Activated naive CD8-positive, alpha-beta T cell treated with anti-CD3 and anti-CD28 coated beads, Interleukin-2, amount 50 U/mL, for 24 hours (primary cell): ENCODE data around the gene ERBB4.

ENCODE experiments used
- ATAC-seq: fragments of 150-1000 bp; cut with Tn5 transposase; one replicate; pipeline ENCODE4 v1.10.0; 2021
- DNase-seq: peaks from one replicate; pipeline ENCODE4 v3.0.0; 2021
- H3K27ac Mint-ChIP-seq: one replicate; pipeline ENCODE4 v1.8.0; 2021; ENCODE audit warnings: mild to moderate bottlenecking, mixed read lengths
- H3K27me3 Mint-ChIP-seq: one replicate; pipeline ENCODE4 v1.8.0; 2021; ENCODE audit warnings: mixed read lengths
- H3K36me3 Mint-ChIP-seq: one replicate; pipeline ENCODE4 v1.8.0; 2021; ENCODE audit warnings: low read depth, mixed read lengths
- H3K4me1 Mint-ChIP-seq: one replicate; pipeline ENCODE4 v1.8.0; 2021; ENCODE audit warnings: mixed read lengths
- H3K4me3 Mint-ChIP-seq: one replicate; pipeline ENCODE4 v1.8.0; 2021; ENCODE audit warnings: mild to moderate bottlenecking, moderate library complexity, mixed read lengths
- H3K9me3 Mint-ChIP-seq: one replicate; pipeline ENCODE4 v1.8.0; 2021; ENCODE audit warnings: mixed read lengths

The ERBB4 gene

DNA sequence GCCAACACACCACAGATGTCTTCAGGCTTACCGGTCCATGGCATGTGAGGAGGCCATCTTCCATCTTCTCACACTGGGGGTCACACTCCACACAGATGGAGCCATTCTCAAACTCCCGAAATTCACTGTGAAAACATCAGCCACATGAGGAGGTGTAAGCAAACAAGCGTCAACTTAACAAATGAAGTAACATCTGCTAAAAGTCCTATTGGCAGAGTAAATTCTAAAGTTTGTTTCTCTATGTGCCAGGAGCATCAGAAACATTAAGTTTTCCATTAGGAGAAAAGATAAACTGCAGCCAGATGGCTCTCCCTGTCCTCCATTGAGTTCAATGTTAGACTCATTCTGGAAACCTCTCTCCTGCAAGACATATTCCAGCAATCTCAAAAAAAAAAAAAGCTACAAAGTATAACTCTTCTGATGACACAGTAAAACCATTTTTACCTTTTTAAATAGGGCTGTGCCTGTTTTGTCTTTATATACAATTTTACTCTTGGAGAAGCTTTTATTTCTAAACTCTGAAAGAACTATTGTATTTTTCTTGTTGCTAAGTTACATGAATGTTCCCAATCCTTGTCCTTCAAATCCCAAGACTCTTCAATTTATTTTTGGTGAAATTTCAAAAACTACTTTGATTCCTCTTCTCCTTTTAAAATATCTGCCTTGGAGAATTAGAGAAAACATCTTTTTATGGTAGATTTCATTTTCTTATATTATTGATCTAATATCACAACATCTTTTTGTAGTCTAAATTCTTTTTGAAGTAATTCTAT is 865.3 kb downstream of the ERBB4 start:
- DNase-seq (no peak), ATAC-seq (no peak)
- Mint-ChIP-seq H3K9me3 (no peaks in the 10 kb centered on the region), H3K4me1 (no peaks in the 10 kb centered on the region), H3K27ac (no peak overlapping the region), H3K36me3 (no peaks in the 10 kb centered on the region), H3K27me3 (no peaks in the 10 kb centered on the region), H3K4me3 (no peak overlapping the region)

DNA sequence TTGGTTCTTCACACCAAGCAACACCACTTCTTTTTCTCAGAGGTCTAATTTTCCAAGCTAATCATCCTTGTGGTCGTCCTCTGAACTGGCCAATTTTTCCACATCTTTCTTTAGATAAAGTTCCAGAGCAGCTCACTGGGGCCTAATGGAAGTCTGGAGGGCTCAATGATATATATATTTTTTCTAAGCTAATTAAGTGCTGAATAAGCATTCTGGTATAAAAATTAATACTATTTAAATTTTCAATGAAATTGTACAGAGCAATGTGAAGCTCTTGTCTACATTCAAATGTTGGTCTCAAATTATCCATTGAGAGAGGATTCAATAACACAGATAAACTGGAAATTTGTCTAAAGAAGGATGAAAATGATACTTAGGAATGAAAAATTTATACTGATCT is 866.6 kb downstream of the ERBB4 start:
- Mint-ChIP-seq H3K36me3 (no peaks in the 10 kb centered on the region), H3K9me3 (no peaks in the 10 kb centered on the region), H3K4me3 (no peak overlapping the region), H3K27ac (no peak overlapping the region), H3K4me1 (no peaks in the 10 kb centered on the region), H3K27me3 (no peaks in the 10 kb centered on the region)
- no peak for ATAC-seq
- no peak for DNase-seq

DNA sequence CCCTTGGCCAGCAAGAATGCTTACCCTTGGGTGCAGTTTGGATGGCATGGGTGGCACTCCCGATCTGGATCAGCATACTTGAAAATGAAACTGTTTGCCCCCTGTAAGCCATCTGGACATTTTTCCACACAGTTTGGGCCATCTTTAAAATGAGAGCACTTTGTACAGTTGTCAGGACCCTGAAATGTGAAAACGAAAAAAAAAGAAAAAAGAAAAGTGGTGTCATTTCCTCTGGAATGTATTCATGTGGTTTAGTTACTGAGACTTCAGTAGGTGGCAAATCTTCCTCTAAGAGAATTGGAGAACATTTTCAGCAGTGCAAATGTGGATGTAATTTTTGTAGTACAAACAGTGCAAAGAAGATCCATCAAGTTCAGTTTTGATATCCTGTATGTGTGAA is 873.3 kb downstream of the ERBB4 start:
- Mint-ChIP-seq H3K4me3 (no peak overlapping the region), H3K4me1 (no peaks in the 10 kb centered on the region), H3K36me3 (no peaks in the 10 kb centered on the region), H3K9me3 (peaks cover 9% of the 10 kb centered on the region), H3K27me3 (no peaks in the 10 kb centered on the region), H3K27ac (no peak overlapping the region)
- DNase-seq (no peak), ATAC-seq (no peak)

DNA sequence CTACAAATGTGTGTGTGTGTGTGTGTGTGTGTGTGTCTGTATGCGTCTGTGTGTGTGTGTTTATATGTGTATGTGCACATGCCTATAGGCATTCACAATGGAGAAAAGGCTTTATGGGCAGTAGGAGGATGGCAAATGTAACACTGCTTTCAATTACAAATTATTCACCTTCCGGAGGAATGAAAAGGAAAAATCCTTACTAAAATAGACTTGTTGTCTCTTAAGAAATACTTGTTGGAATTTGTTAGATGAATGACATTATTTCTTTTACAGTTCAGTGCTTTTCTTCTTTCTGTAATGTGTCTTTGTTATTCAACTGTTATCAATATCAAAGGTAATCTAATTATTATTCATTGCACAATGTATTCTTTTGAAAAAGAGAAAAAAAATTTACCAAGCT is 874.3 kb downstream of the ERBB4 start:
- H3K27me3 Mint-ChIP-seq, result no peaks in the 10 kb centered on the region
- no peak for ATAC-seq
- no peaks in the 10 kb centered on the region for H3K36me3 Mint-ChIP-seq
- no peaks in the 10 kb centered on the region for H3K4me1 Mint-ChIP-seq
- no peak overlapping the region for H3K4me3 Mint-ChIP-seq
- peaks cover 9% of the 10 kb centered on the region for H3K9me3 Mint-ChIP-seq
- no peak overlapping the region for H3K27ac Mint-ChIP-seq
- no peak for DNase-seq

DNA sequence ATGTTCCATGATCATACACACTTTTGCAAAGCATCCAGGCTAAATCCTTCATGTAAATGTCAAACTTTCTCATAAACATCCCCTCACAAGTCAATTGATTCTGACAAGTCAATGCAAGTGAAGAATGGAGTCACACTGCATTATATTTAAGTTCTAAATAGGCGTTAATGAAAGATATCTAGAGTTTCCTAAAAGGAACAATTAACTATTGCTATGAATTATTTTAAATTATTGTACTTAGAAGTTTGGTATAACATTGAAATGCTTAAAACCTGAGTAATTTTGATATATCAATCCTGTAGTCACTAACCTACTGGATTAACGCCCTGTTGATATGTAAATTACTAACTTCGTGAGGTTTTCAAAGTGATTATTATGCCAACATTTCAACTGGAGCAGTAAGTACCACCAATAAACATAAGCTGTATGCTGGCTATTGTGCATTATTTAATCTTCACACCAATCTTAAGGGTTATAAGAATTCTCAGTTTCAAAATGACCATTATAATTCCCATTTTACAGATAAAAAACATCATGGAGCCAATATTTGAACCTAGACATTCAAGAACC is 884.3 kb downstream of the ERBB4 start:
- Mint-ChIP-seq H3K27ac (no peak overlapping the region), H3K27me3 (no peaks in the 10 kb centered on the region), H3K9me3 (peaks cover 3% of the 10 kb centered on the region), H3K36me3 (no peaks in the 10 kb centered on the region), H3K4me1 (no peaks in the 10 kb centered on the region), H3K4me3 (no peak overlapping the region)
- ATAC-seq, result no peak
- no peak for DNase-seq

DNA sequence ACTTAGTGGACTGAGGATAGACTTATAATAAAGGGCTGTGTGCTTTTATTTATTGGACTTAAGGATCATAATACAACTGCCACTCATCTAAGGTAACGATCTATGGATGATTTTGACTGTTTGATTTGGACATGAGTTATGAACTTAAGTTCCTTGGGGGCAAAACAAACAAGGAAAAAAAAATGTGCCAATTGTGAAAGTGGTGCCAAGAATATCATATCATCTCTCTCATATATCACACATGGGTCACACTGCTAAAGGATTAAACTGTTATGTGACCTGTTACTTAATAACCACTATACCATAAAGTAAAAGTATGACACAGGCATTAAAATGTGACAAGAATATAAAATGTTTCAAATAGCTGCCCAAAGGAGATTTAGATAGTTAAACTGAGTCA is 886.3 kb downstream of the ERBB4 start:
- ATAC-seq (no peak), DNase-seq (no peak)
- no peaks in the 10 kb centered on the region for H3K27me3 Mint-ChIP-seq
- no peak overlapping the region for H3K27ac Mint-ChIP-seq
- H3K36me3 Mint-ChIP-seq, result no peaks in the 10 kb centered on the region
- H3K4me3 Mint-ChIP-seq, result no peak overlapping the region
- no peaks in the 10 kb centered on the region for H3K9me3 Mint-ChIP-seq
- no peaks in the 10 kb centered on the region for H3K4me1 Mint-ChIP-seq

DNA sequence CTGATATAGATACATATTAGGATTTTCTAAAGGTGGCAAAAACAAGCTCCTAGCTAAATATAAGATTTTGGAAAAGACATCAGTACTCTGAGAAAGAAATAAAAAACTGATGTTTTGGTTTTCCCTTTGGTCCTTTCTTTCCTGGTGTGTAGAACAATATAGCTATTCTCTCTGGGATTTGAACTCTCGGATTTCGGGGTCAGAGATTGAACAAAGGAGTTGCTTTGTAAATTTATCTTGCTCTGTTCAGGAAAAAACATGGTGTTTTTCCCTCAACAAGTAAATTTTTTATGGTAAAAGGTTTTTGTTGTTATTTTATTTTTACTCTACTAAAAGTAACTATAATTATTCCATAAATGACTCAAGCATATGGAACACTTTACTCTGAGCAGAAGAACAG is 889.3 kb downstream of the ERBB4 start:
- Mint-ChIP-seq H3K27ac (no peak overlapping the region), H3K4me3 (no peak overlapping the region), H3K9me3 (no peaks in the 10 kb centered on the region), H3K4me1 (no peaks in the 10 kb centered on the region), H3K36me3 (no peaks in the 10 kb centered on the region), H3K27me3 (no peaks in the 10 kb centered on the region)
- ATAC-seq (no peak), DNase-seq (no peak)

DNA sequence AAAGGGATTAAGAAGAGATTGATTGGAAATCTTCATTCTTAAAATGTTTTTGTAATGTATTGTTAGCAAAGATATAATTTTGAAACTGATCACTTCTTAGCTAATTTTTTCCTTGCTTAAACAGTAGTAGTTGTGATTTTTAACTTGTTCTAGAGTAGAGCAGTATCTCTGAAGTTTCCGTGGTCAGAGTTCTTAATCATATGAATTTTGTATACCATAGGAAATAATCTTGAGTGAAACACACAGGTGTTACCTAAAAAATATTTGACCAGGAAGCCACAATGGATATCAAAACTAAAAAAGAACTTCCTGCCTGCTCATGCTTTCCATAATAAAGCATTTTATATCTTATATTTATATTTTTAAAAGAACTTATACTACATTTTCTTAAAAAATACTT is 907.1 kb downstream of the ERBB4 start:
- Mint-ChIP-seq H3K36me3 (no peaks in the 10 kb centered on the region), H3K4me3 (no peak overlapping the region), H3K27ac (no peak overlapping the region), H3K4me1 (no peaks in the 10 kb centered on the region), H3K27me3 (no peaks in the 10 kb centered on the region), H3K9me3 (peaks cover 5% of the 10 kb centered on the region)
- no peak for ATAC-seq
- DNase-seq, result no peak

DNA sequence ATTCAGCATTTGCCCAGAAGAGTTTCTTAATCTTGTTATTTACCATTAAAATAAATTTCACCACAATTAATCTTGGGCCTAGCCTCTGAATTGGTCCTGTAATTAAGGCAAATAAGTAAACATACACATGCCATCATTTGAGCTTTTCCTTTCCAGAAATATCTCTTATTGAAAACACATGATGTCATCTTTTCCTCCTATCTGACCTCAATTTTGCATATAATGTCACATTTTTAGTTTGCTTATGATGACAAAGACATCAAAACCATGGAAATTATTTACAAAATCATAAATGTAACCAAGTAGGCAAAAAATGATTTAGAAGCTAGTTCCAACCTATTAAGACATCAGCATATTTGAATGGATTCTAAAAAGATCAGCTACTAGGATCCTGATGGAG is 915.5 kb downstream of the ERBB4 start:
- Mint-ChIP-seq H3K27ac (no peak overlapping the region), H3K4me1 (no peaks in the 10 kb centered on the region), H3K36me3 (no peaks in the 10 kb centered on the region), H3K9me3 (peaks cover 5% of the 10 kb centered on the region), H3K4me3 (no peak overlapping the region), H3K27me3 (no peaks in the 10 kb centered on the region)
- ATAC-seq, result no peak
- DNase-seq, result no peak

DNA sequence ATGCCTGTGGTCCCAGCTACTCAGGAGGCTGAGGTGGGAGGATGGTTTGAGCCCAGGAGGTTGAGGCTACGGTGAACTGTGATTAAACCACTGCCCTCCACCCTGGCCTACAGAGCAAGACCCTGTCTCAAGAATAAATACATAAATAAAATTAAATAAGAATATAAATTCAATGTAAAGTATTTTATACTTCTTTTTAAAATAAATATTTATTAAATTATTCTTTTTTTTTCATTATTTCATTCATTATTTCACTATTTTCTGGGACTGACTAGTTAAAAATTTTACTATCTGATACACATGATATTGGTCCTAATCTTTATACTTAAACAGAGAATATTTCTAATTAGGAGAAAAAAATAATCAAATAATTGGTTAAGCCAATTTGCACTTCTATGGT is 917.6 kb downstream of the ERBB4 start:
- Mint-ChIP-seq H3K4me1 (no peaks in the 10 kb centered on the region), H3K27me3 (no peaks in the 10 kb centered on the region), H3K36me3 (no peaks in the 10 kb centered on the region), H3K9me3 (no peaks in the 10 kb centered on the region), H3K27ac (no peak overlapping the region), H3K4me3 (no peak overlapping the region)
- ATAC-seq (no peak), DNase-seq (no peak)

DNA sequence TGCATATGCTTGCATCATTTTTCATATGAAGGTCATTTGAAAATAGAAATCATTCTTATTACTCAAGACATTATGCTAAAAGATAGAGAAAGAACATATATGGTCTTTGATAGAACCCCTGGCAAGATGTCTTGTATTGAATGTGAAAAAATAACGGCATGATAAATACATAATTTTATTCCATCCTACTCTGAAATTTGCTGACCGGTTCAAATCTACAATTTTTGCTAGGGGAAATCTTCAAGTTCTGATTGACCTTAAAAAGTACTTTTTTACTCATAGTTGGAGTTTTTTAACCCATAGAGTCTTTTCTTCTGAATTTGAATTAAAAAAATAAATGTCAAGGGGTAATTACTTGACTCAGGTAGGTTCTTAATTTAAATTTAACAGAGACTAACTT is 920.8 kb downstream of the ERBB4 start:
- Mint-ChIP-seq H3K4me3 (no peak overlapping the region), H3K9me3 (no peaks in the 10 kb centered on the region)
- no peak for DNase-seq

DNA sequence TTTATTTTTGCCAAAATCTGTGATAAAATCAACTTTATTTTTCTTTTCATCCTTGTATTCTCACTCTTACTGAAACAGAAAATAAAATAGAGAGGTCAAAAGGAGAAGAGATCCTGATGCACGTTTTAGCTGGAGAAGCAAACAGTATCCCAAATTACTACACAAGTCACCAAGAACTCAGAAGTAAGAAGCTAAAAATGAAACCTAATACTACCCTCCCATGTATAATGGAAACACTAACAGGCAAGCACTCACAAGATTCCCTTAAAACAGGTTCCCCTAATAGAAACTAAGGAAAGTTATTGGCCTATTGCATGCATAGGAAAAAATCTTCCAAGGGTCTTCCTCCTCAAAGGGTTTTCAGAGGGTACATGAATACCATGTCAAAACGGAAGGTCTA is 927.0 kb downstream of the ERBB4 start:
- Mint-ChIP-seq H3K27ac (no peak overlapping the region), H3K4me1 (peaks cover 5% of the 10 kb centered on the region), H3K36me3 (no peaks in the 10 kb centered on the region), H3K9me3 (no peaks in the 10 kb centered on the region), H3K4me3 (peak overlapping the region; percentile 49), H3K27me3 (no peaks in the 10 kb centered on the region)
- ATAC-seq (no peak), DNase-seq (no peak)

More for the DNA sequence above, 920.8 kb downstream of the ERBB4 start:
- no peak for ATAC-seq
- H3K4me1 Mint-ChIP-seq, result no peaks in the 10 kb centered on the region
- no peaks in the 10 kb centered on the region for H3K27me3 Mint-ChIP-seq
- no peak overlapping the region for H3K27ac Mint-ChIP-seq
- no peaks in the 10 kb centered on the region for H3K36me3 Mint-ChIP-seq

DNA sequence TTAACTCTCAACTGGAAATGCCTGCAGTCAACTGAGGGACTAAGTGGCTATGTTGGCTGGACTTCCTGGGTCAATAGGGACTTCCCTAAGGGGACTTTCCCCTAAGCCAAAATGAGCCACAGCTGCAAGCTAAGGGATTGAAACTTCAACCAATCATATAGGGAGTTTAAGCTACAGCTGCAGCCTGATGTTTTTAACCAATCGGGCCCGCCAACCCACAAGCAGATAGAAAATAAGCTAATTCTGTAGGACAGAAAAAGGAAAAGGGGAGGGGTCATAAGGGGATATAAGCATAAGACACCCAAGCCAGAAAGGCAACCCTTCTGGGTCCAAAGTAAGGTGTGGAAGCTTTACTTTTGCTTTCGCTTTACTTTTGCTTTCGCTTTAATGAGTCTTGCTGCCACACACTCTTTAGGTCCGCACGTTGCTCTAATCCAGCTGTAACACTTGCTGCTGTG is 927.5 kb downstream of the ERBB4 start:
- ATAC-seq (peak; percentile 79), DNase-seq (no peak)
- peaks cover 5% of the 10 kb centered on the region for H3K4me1 Mint-ChIP-seq
- no peak overlapping the region for H3K27ac Mint-ChIP-seq
- no peaks in the 10 kb centered on the region for H3K9me3 Mint-ChIP-seq
- H3K36me3 Mint-ChIP-seq, result no peaks in the 10 kb centered on the region
- peak overlapping the region; percentile 49 for H3K4me3 Mint-ChIP-seq
- H3K27me3 Mint-ChIP-seq, result no peaks in the 10 kb centered on the region

DNA sequence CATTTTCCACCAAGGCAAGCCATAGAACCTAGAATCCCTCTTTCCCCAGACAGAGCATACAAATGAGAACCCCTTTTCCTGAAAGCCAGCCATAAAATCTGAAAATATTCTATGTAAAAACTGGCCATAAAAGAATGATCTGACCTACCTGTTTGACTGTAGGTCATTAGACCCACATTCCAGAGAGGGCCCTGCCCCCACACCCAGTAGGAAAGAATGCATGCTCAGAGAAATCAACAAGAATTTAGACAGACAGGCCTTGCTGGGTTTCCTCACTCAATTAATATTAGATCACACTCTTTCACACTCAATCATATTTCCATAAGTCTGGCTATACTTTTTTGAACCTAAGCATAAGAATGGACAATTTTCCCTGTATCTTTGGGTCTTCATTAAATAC is 929.5 kb downstream of the ERBB4 start:
- no peak for DNase-seq
- no peak overlapping the region for H3K4me3 Mint-ChIP-seq
- no peaks in the 10 kb centered on the region for H3K9me3 Mint-ChIP-seq
- ATAC-seq, result no peak
- peaks cover 5% of the 10 kb centered on the region for H3K4me1 Mint-ChIP-seq
- no peak overlapping the region for H3K27ac Mint-ChIP-seq
- H3K36me3 Mint-ChIP-seq, result no peaks in the 10 kb centered on the region
- H3K27me3 Mint-ChIP-seq, result no peaks in the 10 kb centered on the region

DNA sequence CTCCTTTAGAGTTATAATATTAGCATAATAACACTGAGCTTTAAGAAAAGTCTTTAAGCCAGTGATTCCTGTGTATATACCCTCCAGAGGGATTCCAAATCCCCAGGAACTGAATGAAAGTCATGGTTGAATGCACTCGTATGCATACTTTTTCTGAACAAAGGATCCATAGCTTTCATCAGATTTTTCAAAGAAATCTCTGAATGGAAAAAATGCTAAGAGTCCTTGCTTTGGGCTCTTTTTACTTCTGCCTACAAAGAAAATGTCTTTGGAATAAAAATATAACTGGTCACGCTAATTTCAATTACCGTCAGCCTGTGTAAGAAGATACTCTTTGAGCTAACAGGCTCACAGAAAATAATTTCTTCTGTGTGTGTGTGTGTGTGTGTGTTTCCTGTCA is 939.5 kb downstream of the ERBB4 start:
- no peak for ATAC-seq
- no peaks in the 10 kb centered on the region for H3K9me3 Mint-ChIP-seq
- no peak overlapping the region for H3K27ac Mint-ChIP-seq
- no peaks in the 10 kb centered on the region for H3K27me3 Mint-ChIP-seq
- H3K4me1 Mint-ChIP-seq, result no peaks in the 10 kb centered on the region
- DNase-seq, result no peak
- no peaks in the 10 kb centered on the region for H3K36me3 Mint-ChIP-seq
- H3K4me3 Mint-ChIP-seq, result no peak overlapping the region

DNA sequence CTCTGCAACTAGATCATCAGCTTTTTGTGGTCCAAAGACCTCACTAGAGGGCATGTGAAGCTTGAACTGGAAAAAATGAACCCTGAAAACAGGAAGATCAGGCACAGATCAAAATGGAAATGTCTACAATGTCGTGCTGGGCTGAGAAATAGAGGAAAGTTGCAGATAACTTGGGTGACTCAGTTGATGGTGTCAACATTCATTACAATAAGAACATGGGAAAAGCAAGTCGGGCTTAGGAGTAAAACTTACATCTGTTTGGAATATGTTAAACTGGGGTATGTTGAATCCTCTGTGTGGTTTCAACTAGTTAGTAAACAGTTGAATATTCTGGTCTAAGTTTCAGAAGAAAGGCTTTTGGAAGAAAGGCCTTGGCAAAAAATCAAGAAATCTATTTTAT is 940.4 kb downstream of the ERBB4 start:
- H3K27ac Mint-ChIP-seq, result no peak overlapping the region
- no peaks in the 10 kb centered on the region for H3K36me3 Mint-ChIP-seq
- H3K9me3 Mint-ChIP-seq, result no peaks in the 10 kb centered on the region
- no peak overlapping the region for H3K4me3 Mint-ChIP-seq
- no peaks in the 10 kb centered on the region for H3K4me1 Mint-ChIP-seq
- DNase-seq (no peak), ATAC-seq (no peak)
- H3K27me3 Mint-ChIP-seq, result no peaks in the 10 kb centered on the region
